GM10266 (cell line): Measurements from ENCODE around the gene FOXP1.

Experiments used
- DNase-seq: peaks from one replicate; pipeline ENCODE4 v3.0.0; 2012; ENCODE audit errors: extremely low spot score
- TF ChIP-seq, protein P1 (sequence below): IDR thresholded peaks from 2 replicates; pipeline ENCODE4 v1.5.1; 2012; ENCODE audit warnings: mild to moderate bottlenecking, low read depth; ENCODE audit not compliant: control insufficient read depth, insufficient read depth; ENCODE audit errors: missing control alignments

The FOXP1 gene

DNA sequence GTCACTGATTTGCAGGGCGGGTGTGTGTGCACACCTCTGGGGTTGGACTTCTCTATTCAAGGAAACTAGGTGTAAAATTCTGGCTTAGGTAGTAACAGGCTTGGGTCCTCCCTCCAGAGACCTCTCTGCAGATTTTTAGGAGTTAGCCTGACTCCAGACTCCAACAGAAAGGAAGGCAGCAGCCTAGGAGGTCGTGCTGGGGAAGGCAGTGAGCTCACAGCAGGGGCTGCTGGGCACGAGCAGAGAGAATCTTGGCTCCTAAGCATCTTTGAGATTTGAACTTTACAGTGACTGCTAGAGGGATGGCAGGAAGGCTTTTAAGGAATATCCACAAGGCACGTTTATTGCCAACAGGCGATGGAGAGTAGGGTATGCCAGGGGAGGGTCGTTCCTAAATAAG, 612.6 kb downstream of the FOXP1 start:
- TF ChIP-seq, protein P1, sequence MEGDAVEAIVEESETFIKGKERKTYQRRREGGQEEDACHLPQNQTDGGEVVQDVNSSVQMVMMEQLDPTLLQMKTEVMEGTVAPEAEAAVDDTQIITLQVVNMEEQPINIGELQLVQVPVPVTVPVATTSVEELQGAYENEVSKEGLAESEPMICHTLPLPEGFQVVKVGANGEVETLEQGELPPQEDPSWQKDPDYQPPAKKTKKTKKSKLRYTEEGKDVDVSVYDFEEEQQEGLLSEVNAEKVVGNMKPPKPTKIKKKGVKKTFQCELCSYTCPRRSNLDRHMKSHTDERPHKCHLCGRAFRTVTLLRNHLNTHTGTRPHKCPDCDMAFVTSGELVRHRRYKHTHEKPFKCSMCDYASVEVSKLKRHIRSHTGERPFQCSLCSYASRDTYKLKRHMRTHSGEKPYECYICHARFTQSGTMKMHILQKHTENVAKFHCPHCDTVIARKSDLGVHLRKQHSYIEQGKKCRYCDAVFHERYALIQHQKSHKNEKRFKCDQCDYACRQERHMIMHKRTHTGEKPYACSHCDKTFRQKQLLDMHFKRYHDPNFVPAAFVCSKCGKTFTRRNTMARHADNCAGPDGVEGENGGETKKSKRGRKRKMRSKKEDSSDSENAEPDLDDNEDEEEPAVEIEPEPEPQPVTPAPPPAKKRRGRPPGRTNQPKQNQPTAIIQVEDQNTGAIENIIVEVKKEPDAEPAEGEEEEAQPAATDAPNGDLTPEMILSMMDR = no peak
- DNase-seq = no peak

DNA sequence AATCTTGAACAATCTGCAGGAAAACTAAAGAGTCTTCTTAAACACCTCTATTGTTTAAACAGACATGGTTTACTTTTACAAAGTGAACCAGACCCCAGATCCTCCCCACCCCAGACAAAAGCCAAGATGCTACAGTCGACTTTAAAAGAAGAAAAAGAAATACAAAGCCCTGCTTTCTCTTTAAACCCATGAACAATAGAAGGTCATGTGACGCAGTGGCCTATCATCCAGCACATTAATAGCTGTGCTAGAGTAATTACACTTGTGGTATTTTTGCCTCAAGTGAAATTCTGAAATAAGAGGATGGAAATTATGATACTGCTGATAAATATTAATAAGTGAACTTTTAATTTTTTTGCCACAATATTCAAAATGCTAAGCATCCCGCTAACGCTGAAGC, 613.4 kb downstream of the FOXP1 start:
- DNase-seq = no peak
- TF ChIP-seq, protein P1 = no peak

DNA sequence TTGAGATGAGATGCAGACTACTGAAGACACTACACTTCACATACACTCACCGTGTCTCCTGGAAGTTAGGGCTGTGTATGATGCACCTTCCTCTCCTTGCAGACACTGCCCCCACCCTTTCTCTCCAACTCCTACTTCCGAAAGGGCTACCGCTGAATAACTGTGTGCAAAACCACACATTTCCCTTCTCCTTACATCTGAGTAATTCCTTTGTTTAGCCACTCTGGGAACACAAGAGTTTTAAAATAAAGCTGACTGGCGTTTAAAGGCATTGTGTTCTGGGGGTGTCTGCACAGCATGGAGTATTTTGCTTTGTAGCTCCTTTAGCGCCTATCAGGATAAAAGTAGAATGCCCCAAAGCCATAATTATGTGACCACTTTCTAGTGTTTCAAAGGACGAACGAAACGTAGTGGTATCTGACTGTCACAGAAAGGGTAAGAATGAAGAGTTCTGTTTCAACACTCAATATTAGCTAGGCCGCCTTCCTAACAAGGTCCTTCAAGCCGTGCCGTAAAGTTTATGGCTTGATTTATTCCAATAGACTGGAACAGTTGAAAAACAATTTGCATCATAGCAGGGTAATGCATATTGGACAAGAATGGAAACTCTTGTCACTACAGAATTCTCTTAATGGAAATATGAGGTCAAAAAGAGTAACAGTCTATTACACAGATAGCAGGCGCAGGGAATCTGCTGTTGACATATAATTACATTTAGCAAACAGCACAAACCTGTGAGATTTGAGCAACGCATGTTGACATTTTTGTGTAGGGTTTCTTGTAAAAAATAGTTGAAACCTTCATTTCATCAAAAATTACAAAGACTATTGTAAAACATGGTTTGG, 619.9 kb downstream of the FOXP1 start:
- TF ChIP-seq, protein P1 = no peak
- DNase-seq = no peak

DNA sequence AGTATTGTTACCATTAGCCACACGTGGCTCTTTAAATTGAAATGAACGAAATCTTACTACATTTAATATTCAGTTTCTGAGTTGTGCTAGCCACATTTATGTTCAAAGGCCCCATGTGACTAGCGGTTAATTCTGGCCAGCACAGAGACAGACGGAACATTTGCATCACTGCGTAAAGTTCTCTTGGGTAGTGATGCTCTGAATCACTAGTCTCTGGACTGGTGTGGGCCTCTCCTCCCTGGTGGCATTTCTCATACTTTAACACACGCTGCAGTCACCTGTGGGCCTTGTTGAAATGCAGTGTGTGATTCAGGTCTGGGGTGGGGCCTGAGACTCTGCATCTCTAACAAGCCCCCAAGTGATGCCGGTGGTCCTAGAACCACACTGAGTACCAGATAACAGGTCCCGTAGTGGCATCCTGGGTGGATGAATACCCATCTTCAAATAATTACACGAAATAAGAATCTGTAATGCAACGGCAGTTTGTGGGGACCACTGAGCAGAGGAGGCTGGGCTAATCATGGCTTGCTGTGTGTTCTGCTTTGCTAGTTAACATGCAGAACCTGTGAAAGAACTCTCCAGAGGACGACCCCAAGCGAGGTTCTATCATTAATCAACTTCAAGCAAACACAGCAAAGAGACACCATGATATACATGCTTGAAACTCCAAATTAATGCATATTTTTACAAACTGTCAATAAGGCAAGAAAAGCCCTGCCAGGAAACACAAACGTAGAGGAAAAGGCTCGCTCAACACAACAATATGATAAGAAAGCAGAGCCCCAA, 623.8 kb downstream of the FOXP1 start:
- DNase-seq = no peak
- TF ChIP-seq, protein P1 = no peak

DNA sequence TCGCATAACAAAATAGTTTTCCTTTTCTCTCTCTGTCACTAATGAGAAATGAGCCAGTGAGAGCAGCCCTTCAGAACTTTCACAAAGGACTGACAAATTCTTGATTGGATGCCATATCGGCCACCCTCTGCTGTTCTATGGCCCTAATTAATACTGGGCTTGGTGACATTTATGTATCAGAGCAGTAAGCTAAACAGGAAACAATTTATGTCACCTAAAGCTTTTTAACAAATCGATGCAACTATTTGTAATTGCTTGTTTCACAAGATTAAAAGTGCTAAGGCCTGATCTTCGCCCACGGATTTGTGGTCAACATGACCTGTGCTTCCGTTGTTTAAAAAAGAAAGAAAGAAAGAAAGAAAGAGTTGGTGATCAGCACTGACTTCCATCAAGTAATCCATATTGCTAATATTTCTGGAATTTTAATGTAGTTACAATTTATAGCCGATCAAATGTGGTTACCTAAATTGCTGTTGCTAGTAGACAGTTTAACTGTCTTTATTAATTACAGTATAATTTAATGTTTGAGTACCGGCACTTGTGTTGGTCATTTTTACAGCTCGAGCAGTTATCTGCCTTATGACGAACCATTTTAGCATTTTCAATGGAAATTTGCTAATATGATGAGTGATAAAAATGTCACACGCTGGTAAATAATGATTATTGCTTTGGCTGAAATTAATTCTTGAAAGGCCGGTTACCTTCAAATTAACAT, 631.3 kb downstream of the FOXP1 start:
- TF ChIP-seq, protein P1 = no peak
- DNase-seq = no peak

DNA sequence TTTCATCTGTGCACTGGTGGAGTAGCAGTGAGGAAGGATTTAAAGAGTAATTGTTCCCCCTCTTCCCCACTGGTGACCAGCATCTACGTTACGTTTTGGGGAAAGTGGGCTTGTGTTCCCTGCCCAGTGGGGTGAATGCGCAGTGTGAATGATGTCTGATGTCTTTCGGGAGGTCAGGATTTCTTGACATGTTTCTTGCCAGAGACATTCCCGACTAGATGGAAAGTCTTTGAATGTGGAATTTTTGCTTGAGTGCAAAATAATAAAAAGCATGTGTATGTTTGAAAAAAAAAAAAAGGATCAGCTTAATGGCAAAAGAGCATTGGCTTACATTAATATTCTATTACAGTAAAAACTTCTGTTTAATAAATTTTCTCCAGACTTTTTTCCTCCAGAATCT, 632.2 kb downstream of the FOXP1 start:
- TF ChIP-seq, protein P1 = no peak

DNA sequence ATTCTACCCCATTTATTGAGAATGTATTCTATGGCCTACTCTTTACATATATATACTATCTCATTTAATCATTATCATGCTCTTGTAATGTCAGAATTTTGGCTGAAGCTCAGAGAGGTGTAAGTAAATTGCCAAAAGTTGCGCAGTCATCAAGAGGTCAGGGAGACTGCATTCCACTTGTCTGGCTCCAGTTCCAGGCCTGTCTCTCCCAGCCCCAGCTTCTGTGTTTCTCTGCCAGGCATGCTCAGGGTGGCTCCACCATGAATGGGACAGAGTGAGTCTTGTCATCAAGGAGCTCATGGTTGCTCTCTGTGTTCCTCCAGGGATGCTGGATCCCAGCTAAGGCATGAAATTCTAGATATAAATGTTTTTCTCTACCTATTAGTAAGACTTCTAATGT, 635.9 kb downstream of the FOXP1 start:
- TF ChIP-seq, protein P1 = no peak
- no peak for DNase-seq

More for the DNA sequence above, 632.2 kb downstream of the FOXP1 start:
- no peak for DNase-seq
